ENCODE data around the gene RAB12.

Gene RAB12

GRCh38 chr18:8684577-8684976 lies 75.3 kb downstream of the RAB12 start:
- Histone ChIP-seq H3K4me1 (ENCODE audit: control insufficient read depth, insufficient read depth, low read length) (no peaks in the 10 kb centered on the region), H3K9ac (ENCODE audit: low read length) (no peak overlapping the region), H3K4me3 (ENCODE audit: low read length) (no peak overlapping the region), H3K36me3 (ENCODE audit: control insufficient read depth, insufficient read depth, low read length) (no peaks in the 10 kb centered on the region), H3K27ac (ENCODE audit: low read depth, low read length) (no peak overlapping the region), H3K27me3 (ENCODE audit: control insufficient read depth, insufficient read depth, low read length) (no peaks in the 10 kb centered on the region)

- Histone ChIP-seq H3K4me3 (ENCODE audit: low read length) (no peak overlapping the region), H3K27ac (ENCODE audit: low read depth, low read length) (no peak overlapping the region), H3K9ac (ENCODE audit: low read length) (no peak overlapping the region), H3K36me3 (ENCODE audit: control insufficient read depth, insufficient read depth, low read length) (no peaks in the 10 kb centered on the region), H3K4me1 (ENCODE audit: control insufficient read depth, insufficient read depth, low read length) (no peaks in the 10 kb centered on the region), H3K27me3 (ENCODE audit: control insufficient read depth, insufficient read depth, low read length) (no peaks in the 10 kb centered on the region)
These were observed 76.1 kb downstream of the RAB12 start for GRCh38 chr18:8685141-8685913.

- Histone ChIP-seq H3K4me1 (ENCODE audit: control insufficient read depth, insufficient read depth, low read length) (no peaks in the 10 kb centered on the region), H3K9ac (ENCODE audit: low read length) (no peak overlapping the region), H3K27ac (ENCODE audit: low read depth, low read length) (no peak overlapping the region), H3K27me3 (ENCODE audit: control insufficient read depth, insufficient read depth, low read length) (no peaks in the 10 kb centered on the region), H3K4me3 (ENCODE audit: low read length) (no peak overlapping the region), H3K36me3 (ENCODE audit: control insufficient read depth, insufficient read depth, low read length) (no peaks in the 10 kb centered on the region)
These were observed 76.6 kb downstream of the RAB12 start for GRCh38 chr18:8685914-8686216.

- Histone ChIP-seq H3K36me3 (ENCODE audit: control insufficient read depth, insufficient read depth, low read length) (no peaks in the 10 kb centered on the region), H3K27ac (ENCODE audit: low read depth, low read length) (no peak overlapping the region), H3K9ac (ENCODE audit: low read length) (no peak overlapping the region), H3K27me3 (ENCODE audit: control insufficient read depth, insufficient read depth, low read length) (no peaks in the 10 kb centered on the region), H3K4me1 (ENCODE audit: control insufficient read depth, insufficient read depth, low read length) (no peaks in the 10 kb centered on the region), H3K4me3 (ENCODE audit: low read length) (no peak overlapping the region)
These were observed 77.4 kb downstream of the RAB12 start for GRCh38 chr18:8686611-8687010.

GRCh38 chr18:8688216-8688800 lies 79.1 kb downstream of the RAB12 start:
- Histone ChIP-seq H3K27me3 (ENCODE audit: control insufficient read depth, insufficient read depth, low read length) (no peaks in the 10 kb centered on the region), H3K4me1 (ENCODE audit: control insufficient read depth, insufficient read depth, low read length) (no peaks in the 10 kb centered on the region), H3K36me3 (ENCODE audit: control insufficient read depth, insufficient read depth, low read length) (no peaks in the 10 kb centered on the region), H3K9ac (ENCODE audit: low read length) (no peak overlapping the region), H3K4me3 (ENCODE audit: low read length) (no peak overlapping the region), H3K27ac (ENCODE audit: low read depth, low read length) (no peak overlapping the region)

GRCh38 chr18:8688816-8689215 lies 79.6 kb downstream of the RAB12 start:
- H3K4me3 ChIP-seq (ENCODE audit: low read length), result no peak overlapping the region

More at GRCh38 chr18:8688816-8689215, 79.6 kb downstream of the RAB12 start:
- Histone ChIP-seq H3K27ac (ENCODE audit: low read depth, low read length) (no peak overlapping the region), H3K9ac (ENCODE audit: low read length) (no peak overlapping the region), H3K4me1 (ENCODE audit: control insufficient read depth, insufficient read depth, low read length) (no peaks in the 10 kb centered on the region), H3K27me3 (ENCODE audit: control insufficient read depth, insufficient read depth, low read length) (no peaks in the 10 kb centered on the region), H3K36me3 (ENCODE audit: control insufficient read depth, insufficient read depth, low read length) (no peaks in the 10 kb centered on the region)
